Activated naive CD4-positive, alpha-beta T cell treated with anti-CD3 and anti-CD28 coated beads for 36 hours (primary cell): ENCODE results near the gene FZD7. TPM values are rescaled to one million over a fixed set of nuclear protein-coding genes. Genes with fewer than 3 reads are reported as not detected.

Experiments
- total RNA-seq, 2 experiments: library from RNA; stranded (reverse); gene quantifications; one replicate each; pipeline ENCODE4 v1.2.3, GENCODE V29; 2021

FZD7 gene
- total RNA-seq, 2 experiments from 2014 or later, result 0.17 to 0.43 TPM

Other genes starting within 250 kb of the FZD7 start
- gene CDK15, start 227.3 kb upstream of the FZD7 start, total RNA-seq, result not detected
- gene KIAA2012, start 39.4 kb downstream of the FZD7 start, total RNA-seq, result not detected
- 100 to 1,000 TPM; 131 to 132 TPM for gene SUMO1, start 204.7 kb downstream of the FZD7 start, total RNA-seq
- 100 to 1,000 TPM; 118 to 123 TPM for gene NOP58, start 231.9 kb downstream of the FZD7 start, total RNA-seq